ENCODE measurements around the gene F8.
"Not testable (repeated sequence)": the region's sequence is repeated elsewhere in the genome, so short reads cannot be mapped to it uniquely, and the experiment has no call there.

- TF ChIP-seq, protein P1, sequence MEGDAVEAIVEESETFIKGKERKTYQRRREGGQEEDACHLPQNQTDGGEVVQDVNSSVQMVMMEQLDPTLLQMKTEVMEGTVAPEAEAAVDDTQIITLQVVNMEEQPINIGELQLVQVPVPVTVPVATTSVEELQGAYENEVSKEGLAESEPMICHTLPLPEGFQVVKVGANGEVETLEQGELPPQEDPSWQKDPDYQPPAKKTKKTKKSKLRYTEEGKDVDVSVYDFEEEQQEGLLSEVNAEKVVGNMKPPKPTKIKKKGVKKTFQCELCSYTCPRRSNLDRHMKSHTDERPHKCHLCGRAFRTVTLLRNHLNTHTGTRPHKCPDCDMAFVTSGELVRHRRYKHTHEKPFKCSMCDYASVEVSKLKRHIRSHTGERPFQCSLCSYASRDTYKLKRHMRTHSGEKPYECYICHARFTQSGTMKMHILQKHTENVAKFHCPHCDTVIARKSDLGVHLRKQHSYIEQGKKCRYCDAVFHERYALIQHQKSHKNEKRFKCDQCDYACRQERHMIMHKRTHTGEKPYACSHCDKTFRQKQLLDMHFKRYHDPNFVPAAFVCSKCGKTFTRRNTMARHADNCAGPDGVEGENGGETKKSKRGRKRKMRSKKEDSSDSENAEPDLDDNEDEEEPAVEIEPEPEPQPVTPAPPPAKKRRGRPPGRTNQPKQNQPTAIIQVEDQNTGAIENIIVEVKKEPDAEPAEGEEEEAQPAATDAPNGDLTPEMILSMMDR (IDR thresholded peaks at IDR 0.05) = not testable (repeated sequence)
- TF ChIP-seq ZFX (IDR thresholded peaks at IDR 0.05; ENCODE audit: borderline replicate concordance) = not testable (repeated sequence)
These were observed 13.9 kb downstream of the F8 start for GRCh38 chrX:155008578-155008977.
